Activated CD4-positive, alpha-beta T cell treated with anti-CD3 and anti-CD28 coated beads, Interleukin-2, amount 50 U/mL, for 16 hours (primary cell): Measurements from ENCODE around the gene KLK12.

Experiments
- DNase-seq: peaks from one replicate; pipeline ENCODE4 v3.0.0-alpha.2; 2020

KLK12 gene

DNA sequence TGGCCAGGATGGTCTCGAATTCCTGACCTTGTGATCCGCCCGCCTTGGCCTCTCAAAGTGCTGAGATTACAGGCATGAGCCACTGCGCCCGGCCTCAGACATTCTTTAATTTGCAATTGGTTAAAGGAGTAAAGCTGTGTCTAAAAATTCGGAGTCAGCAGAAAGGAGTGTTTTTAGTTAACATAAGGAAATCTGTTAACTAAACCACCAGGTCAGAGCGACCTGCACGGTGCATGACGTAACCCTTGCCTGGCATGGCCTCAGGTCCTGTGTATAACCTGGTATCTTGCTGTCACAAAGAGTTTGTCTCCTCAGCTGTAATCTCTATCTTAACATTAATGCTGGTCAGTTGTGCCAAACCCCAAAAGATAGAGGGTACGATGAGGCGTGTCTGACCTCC lies 9.5 kb upstream of the KLK12 start:
- no peak for DNase-seq

GRCh38 chr19:51043497-51043896 lies 8.7 kb upstream of the KLK12 start:
- no peak for DNase-seq

DNA sequence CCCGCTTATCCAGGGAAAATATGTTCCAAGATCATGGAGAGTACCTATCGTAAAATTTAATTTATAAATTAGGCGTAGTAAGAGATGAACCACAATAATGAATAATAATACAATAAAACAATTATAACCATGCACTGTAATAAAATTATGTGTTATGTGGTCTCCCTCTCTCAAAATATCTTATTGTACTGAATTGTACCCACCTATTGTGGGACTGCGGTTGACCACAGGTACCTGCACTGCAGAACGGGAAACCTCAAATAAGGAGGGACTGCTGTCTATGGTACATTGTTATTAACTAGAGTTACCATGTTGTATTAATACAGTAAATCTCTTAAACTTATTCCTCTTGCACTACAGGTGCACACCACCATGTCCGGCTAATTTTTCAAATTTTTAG lies 5.3 kb upstream of the KLK12 start:
- no peak for DNase-seq

DNA sequence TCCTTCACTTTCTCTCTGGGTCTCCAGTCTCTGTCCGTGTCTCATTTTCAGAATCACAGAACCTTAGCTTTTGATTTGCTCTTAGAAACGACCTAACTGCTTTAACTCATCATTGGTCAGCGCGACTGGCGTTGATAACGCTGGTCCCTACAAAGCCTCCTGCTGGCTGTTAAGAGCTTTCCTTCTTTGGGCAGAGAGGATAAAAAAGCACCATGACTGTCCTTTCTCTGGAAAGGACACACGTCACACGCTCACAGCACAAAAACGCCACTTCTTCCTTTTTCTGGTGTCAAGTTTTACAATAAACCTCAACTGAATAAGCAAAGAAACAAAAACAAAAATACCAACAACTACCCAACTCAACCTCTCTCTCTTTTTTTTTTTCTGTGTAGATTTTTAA lies 1.7 kb upstream of the KLK12 start:
- no peak for DNase-seq

- DNase-seq, result no peak
These were observed 2.9 kb downstream of the KLK12 start for GRCh38 chr19:51031880-51032225.

DNA sequence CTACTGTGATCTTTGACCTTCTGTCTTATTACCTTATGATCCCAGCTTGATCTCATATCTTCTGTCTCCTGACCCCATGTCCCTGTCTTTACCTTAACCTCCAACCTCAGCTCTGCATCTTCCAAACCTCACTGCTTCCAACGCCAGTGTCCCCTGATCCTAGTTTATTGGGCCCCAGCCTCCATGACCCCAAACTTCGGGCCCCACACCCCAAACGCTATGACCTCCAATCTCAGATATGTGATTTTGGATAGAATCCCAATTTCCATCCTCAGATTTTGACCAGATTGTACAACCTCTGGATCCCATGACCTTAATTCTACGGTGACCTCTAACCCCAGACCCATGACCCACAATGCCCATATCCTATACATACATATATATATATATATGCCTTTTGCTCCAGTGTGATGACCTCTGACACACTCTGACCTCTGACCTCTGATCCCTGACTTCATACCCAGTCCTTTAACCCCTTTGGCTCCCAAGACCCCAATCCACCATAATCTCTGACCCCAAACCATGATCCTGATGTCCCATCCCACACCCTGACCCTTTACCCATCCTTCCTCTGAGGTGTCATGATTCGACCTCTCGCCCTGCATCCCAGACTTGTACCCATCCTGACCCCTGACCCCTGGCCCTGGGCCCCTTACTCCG lies 3.5 kb downstream of the KLK12 start:
- no peak for DNase-seq

DNA sequence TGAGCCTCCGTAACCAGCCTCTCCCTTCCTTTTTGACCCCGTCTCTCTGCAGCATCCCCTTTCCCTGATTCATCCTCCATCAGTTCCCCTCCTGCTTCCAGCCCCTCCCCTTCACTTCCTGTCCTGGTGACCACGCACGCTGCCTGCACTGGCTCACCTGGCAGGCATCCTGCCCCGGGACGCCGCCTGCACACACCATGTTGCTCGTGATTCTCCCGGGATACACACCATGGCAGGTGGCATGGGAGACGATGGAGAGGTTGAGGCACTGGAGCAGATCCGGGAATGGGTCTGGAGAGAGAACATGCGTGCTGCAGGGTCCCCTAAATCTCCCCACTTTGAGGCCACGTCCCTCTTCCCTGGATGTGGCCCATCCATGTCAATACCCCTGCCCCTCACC lies 4.2 kb downstream of the KLK12 start:
- DNase-seq, result no peak

- no peak for DNase-seq
These were observed 5.1 kb downstream of the KLK12 start for GRCh38 chr19:51029718-51030117.

- no peak for DNase-seq
These were observed 6.9 kb downstream of the KLK12 start for GRCh38 chr19:51027873-51028272.

- no peak for DNase-seq
These were observed 7.5 kb downstream of the KLK12 start for GRCh38 chr19:51027126-51027806.

DNA sequence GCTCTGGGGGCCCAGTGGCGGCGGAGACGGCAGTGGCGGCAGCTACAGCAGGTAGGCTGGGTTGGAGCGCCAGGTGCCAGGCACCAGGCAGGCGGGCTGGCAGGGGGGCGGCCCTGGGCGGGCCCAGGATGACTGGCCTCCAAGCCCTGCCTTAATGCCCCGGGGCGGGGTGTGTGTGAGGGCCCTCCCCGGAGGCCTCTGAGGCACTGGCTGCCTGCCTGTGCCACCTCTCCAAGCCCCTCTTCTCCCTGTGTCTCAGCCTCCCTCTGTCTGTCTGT lies 8.3 kb downstream of the KLK12 start, which contains the start of gene KLK11:
Gene KLK11 (minus strand): TSS at position 63 of the 278 bp plus-strand sequence. CDS start 985 bp downstream, outside the sequence.
- DNase-seq, result no peak

DNA sequence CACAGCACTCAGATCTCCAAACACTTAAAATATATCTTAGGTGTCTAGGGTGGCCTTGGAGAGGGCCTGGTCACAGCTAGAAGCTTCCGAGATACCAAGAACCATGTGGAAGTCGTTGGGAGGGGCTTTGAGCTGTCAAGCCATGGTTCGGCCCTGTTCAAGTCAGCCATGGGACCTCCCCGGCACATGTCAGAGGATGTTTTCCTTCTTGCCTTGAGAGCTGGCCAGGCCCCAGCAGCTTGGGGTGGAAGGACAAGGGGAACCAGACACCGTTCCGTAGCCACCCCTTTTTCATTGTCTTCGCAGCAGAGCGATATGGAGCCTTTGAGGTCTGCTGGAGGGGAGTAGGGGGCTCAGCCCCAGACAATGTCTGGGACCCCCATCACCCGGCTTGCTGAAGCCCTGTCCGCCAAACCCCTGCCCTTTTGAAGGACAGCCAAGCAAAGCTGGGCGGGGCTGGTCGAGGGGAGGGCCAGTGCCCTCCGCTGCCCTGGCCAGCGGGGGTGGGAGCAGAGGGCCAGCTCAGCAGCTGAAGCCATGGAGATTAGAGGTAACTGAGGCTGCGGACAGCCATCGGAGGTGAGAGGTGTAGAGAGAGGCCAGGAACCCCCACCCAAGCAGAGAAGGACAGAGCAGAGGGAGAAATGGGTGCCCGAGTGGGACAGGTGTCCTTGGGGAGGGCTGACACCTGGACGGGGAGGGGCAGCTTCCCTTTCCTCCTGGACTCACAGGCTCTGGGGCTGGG lies 8.8 kb downstream of the KLK12 start:
- no peak for DNase-seq

- no peak for DNase-seq
These were observed 9.4 kb downstream of the KLK12 start for GRCh38 chr19:51025401-51025800.

DNA sequence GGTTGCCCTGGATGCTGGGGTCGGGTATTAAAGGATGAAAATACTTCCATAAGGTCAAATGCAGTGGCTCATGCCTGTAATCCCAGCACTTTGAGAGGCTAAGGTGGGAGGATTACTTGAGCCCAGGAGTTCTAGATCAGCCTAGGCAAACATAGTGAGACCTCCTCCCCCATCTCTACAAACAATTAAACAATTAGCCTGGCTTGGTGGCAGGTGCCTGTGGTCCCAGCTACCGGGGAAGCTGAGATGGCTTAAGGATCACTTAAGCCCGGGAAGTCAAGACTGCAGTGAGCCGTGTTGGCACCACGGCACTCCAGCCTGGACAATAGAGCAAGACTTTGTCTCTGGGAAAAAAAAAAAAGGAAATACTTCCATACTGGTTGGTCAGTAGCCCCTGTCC lies 9.9 kb downstream of the KLK12 start:
- no peak for DNase-seq

DNA sequence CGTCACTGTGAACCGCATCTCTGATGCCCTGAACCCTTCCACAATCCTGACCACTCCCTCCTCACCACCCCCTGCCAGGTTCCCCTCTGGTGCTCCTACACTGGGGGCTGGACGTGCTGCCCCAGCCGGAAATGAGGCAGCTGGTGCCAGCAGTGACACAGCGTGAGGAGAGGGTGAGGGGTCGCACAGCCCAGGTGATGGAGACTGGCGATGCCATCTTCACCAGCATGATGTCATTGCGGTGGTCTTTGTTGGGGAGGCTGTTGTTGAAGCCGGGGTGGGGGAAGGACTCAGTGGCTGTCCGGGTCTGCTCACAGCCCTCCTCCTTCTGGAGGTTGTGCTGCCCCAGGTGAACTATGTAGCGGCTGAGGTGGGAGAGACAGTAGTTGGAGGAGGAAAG lies 10.9 kb downstream of the KLK12 start:
- DNase-seq, result no peak

DNA sequence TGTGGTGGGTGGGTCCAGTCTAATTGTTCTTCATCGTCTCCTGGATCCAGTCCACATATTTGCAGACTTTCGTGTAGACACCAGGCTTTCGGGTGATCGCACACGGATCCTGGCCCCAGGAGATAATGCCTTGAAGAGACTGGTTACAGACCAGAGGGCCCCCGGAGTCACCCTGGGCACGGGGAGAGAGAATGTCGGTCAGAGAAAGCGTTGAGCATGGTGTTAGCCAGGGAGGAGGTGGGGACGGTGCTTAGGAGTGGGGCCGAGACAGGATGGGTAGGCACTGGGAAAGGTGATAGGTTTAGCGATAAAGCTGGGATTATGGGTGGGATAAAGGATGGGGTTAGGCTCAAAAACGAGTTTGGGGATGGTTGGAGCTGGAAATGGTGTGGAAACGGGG lies 12.3 kb downstream of the KLK12 start:
- no peak for DNase-seq

GRCh38 chr19:51020988-51021651 lies 13.7 kb downstream of the KLK12 start:
- peak; percentile 10 for DNase-seq

- DNase-seq, result no peak
These were observed 15.3 kb downstream of the KLK12 start, which contains the start of gene KLK10 for GRCh38 chr19:51019544-51019925. Gene KLK10 (minus strand): TSS chr19:51019709. CDS start chr19:51019130, 579 bp downstream.

DNA sequence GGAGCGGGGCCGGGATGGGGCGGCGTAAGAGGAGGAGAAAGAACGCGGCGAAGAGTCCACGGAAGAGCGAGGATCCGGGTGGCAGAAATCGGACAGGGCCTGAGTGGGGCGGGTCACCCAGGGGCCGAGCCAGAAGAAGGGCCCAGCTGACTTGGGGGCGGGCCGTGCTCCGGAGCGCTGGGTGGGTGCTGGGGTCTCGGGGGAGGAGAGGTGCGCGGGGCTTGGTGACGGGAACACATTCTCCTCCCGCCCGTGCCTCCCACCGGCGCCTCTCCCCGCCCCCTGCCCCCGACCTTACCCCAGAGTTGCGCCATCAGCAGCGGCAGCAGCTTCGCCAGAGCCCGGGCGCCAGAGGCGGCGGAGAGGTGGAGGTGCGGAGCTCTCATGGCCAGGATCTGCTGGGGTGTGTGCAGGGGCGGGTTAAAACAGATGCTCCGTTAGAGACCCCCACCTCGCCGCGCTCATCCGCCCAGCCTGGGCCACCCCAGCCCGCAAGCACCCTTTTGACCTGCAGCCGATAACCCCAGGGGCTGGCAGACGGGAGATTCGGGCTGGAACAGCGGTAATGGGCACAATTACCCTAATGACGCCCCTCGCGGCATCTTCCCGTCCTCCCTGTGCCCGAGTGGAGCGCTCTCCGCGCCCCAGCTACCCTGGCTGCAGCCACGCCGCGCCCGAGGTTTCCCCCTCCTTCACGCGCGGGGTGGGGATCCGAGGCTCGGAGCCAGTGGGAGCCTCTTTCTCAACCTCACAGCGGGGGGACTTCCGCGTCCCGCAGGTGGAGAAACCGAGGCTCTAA lies 15.9 kb downstream of the KLK12 start:
- no peak for DNase-seq

DNA sequence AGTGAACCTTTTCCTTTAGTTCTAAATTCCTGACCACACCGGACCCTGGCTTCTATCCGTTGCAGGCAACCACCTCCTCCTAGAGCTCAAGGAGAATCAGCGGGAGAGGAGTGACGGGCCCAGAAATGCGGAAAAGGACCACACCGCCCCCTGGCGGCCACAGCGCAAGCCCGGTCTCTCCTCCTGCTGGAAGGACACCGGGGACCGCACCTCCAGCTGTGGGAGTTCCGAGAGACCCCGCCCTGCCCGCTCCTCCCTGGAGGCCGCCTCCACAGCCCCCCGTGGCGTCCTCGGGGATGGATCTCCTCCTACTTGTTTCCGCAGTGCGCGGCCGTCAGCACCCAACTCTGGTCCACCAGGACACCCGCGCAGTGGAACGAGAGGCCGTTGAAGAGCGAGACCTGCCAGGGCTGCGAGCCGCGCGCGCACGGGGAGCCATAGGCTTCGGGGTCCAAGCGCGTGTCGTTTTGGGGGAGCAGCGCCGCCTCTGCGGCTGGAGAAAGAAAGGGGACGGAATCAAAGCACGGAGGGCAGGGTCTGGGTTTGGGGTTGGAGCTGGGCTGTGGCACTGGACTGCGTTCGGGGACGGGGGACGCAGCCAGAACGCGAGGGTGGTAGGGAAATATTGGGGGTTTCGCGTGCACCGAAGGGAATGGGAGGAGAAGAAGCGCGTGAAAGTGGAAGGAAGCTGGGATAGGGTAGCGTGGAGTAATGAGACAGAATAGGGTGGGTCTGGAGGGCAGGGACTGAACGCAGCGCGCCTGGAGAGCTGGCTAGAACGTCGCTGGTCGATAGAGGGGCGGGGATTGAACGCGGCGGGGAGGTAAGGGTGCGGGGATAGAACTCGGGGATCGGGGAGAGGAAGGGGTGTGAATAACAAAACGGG lies 17.8 kb downstream of the KLK12 start:
- DNase-seq, result peak; percentile 9

DNA sequence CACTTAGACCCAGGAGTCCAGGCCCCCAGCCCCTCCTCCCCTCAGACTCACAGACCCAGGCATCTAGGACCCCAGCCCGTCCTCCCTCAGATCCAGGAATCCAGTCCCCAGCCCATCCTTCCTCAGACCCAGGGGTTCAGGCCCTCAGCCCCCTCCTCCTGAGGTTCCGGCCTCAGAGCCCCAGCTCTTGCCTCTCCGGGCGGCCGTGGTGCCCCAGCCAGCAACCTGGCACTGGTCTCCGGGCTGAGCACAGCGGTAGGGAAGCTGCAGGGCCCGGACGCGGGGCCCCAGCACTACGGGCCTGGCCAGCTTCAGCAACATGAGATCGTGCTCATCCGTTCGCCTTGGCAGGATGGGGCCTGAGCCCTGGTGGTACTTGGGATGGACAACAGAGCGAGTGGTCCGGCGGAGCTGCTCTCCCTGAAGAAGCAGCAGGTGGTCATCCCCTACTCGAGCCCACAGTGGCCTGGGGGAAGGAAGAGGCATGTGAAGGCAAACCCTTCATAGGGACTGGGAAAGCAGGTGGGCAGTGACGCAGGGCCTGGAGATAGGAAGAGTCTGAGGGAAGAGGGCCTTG lies 19.0 kb downstream of the KLK12 start:
- DNase-seq, result no peak

DNA sequence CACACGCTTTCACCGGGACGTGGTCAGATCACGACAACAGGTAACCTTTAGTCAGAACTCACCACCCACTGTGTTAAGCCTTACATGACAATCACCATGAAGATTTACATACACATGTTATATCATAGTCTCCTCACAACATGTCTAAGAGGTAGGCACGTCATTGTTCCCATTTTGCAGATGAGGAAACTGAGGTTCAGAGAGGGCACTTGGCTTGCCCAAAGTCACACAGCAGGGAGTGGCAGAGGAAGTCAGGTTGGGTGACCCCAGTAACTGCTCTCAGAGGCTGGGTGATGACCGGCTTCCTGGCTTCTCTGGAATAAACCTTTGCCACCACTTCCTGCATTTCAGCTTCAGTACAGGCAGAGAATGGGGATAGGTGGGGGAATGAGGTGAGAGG lies 20.6 kb downstream of the KLK12 start:
- no peak for DNase-seq
